DOHH2 (cell line): ENCODE data around the gene LILRA6.
"Not testable (repeated sequence)": the region's sequence is repeated elsewhere in the genome, so short reads cannot be mapped to it uniquely, and the experiment has no call there.

Source experiments
- H3F3A ChIP-seq: fragments of 200-600 bp; sonication (generic), shearing (Covaris generic); 2 replicates; pipeline ENCODE4 v1.6.0; 2016; ENCODE audit warnings: antibody characterized with exemption, mild to moderate bottlenecking; ENCODE audit not compliant: control insufficient read depth, insufficient read depth
- H3K27ac ChIP-seq: fragments of 200-600 bp; sonication (generic); 2 replicates; pipeline ENCODE4 v1.5.1; 2014; ENCODE audit warnings: low read depth, mild to moderate bottlenecking, low read length, moderate library complexity
- H3K27me3 ChIP-seq: fragments of 200-600 bp; sonication (generic); 2 replicates; pipeline ENCODE4 v1.6.1; 2014; ENCODE audit warnings: mild to moderate bottlenecking, low read length, mixed read lengths; ENCODE audit not compliant: control insufficient read depth
- H3K36me3 ChIP-seq: fragments of 200-600 bp; sonication (generic); 2 replicates; pipeline ENCODE4 v1.6.1; 2014; ENCODE audit warnings: mild to moderate bottlenecking, low read length, moderate library complexity, mixed read lengths; ENCODE audit not compliant: control insufficient read depth
- H3K4me1 ChIP-seq: fragments of 200-600 bp; sonication (generic); 2 replicates; pipeline ENCODE4 v1.6.1; 2014; ENCODE audit warnings: mild to moderate bottlenecking, low read length, mixed read lengths; ENCODE audit not compliant: control insufficient read depth
- H3K4me2 ChIP-seq: fragments of 200-600 bp; sonication (generic); 2 replicates; pipeline ENCODE4 v1.6.0; 2014; ENCODE audit warnings: mild to moderate bottlenecking, low read length, moderate library complexity
- H3K4me3 ChIP-seq: fragments of 200-600 bp; sonication (generic); 2 replicates; pipeline ENCODE4 v1.5.1; 2014; ENCODE audit warnings: mild to moderate bottlenecking, low read length, mixed read lengths
- H3K79me2 ChIP-seq: fragments of 200-600 bp; sonication (generic); 2 replicates; pipeline ENCODE4 v1.6.1; 2014; ENCODE audit warnings: mild to moderate bottlenecking, low read length, mixed read lengths; ENCODE audit not compliant: control insufficient read depth
- H3K9me2 ChIP-seq: fragments of 200-600 bp; sonication (generic); replicated peaks from 2 replicates; pipeline ENCODE4 v1.6.1; 2014; ENCODE audit warnings: mild to moderate bottlenecking, low read length, mixed read lengths; ENCODE audit not compliant: control insufficient read depth
- H3K9me3 ChIP-seq: fragments of 200-600 bp; sonication (generic); 2 replicates; pipeline ENCODE4 v1.6.1; 2014; ENCODE audit warnings: antibody characterized with exemption, low read length, mixed read lengths; ENCODE audit not compliant: control insufficient read depth, insufficient read depth
- H4K20me1 ChIP-seq: fragments of 200-600 bp; sonication (generic); 2 replicates; pipeline ENCODE4 v1.6.0; 2014; ENCODE audit warnings: low read depth, mild to moderate bottlenecking, antibody characterized with exemption, low read length, moderate library complexity; ENCODE audit not compliant: control insufficient read depth, insufficient read depth
- EZH2phosphoT487 ChIP-seq: fragments of 200-600 bp; sonication (generic); IDR thresholded peaks from 2 replicates; pipeline ENCODE4 v1.6.1; 2017; ENCODE audit warnings: borderline replicate concordance, mild to moderate bottlenecking, antibody characterized with exemption, low read length, moderate library complexity, mixed read lengths
- TF ChIP-seq, protein P1 (sequence below): fragments of 200-600 bp; sonication (generic); IDR thresholded peaks from one replicate; pipeline ENCODE4 v1.5.1; 2014; ENCODE audit warnings: antibody characterized with exemption, mild to moderate bottlenecking, low read depth, low read length; ENCODE audit not compliant: poor library complexity, severe bottlenecking

LILRA6 gene

DNA sequence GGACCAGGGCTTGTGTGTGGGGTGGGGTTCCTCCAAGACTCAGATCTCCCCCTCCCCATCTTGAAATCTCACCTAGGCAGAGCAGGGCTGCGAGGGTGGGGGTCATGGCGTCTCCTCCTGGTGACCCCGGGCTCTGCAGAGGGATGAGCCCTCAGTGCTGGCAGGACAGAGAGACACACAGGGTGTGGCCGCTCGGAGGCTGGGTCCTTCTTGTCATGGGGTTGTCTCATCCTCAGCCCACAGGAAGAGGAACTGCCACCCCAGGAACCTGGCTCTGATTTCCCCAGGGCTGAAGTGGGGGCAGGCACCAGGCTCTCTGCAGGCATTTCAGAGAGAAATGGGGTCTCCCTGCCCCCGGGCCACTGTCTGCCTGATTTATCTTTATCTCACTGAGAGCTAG, at the start of gene LILRA6:
Gene LILRA6, minus strand, starts transcription at position 145 of the 400 bp plus-strand sequence.
- not testable (repeated sequence) for H3K27me3 ChIP-seq, H3K27ac ChIP-seq, H3K4me2 ChIP-seq, H4K20me1 ChIP-seq, H3K9me3 ChIP-seq, H3K4me3 ChIP-seq, H3K9me2 ChIP-seq, H3F3A ChIP-seq, H3K79me2 ChIP-seq, H3K4me1 ChIP-seq, H3K36me3 ChIP-seq

GRCh38 chr19:54289160-54289559, 46.6 kb upstream of the LILRA6 start:
- not testable (repeated sequence) for H3K79me2 ChIP-seq, H4K20me1 ChIP-seq, H3K27me3 ChIP-seq, H3K36me3 ChIP-seq, H3K9me2 ChIP-seq, H3K9me3 ChIP-seq
- Histone ChIP-seq H3F3A (peaks cover 30% of the 10 kb centered on the region), H3K4me1 (peaks cover 98% of the 10 kb centered on the region), H3K4me2 (peak overlapping the region; percentile 58), H3K27ac (peak overlapping the region; percentile 72), H3K4me3 (peak overlapping the region; percentile 44)

DNA sequence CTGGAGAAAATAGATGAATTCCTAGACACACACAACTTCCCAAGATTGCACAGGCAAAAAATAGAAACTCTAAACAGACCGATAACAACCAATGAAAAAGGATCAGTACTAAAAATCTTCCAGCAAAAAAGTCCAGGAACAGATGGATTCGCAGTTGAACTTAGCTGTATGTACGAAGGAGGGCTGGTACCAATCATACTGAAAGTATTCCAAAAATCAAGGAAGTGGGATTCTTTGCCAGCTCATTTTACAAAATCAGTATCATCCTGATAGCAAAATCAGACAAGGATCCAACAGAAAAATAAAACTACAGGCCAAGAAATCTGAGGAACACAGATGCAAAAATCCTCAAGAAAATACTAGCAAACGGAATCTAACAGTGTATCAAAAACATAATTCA, 44.9 kb upstream of the LILRA6 start:
- no peak for TF ChIP-seq EZH2phosphoT487
- TF ChIP-seq, protein P1, sequence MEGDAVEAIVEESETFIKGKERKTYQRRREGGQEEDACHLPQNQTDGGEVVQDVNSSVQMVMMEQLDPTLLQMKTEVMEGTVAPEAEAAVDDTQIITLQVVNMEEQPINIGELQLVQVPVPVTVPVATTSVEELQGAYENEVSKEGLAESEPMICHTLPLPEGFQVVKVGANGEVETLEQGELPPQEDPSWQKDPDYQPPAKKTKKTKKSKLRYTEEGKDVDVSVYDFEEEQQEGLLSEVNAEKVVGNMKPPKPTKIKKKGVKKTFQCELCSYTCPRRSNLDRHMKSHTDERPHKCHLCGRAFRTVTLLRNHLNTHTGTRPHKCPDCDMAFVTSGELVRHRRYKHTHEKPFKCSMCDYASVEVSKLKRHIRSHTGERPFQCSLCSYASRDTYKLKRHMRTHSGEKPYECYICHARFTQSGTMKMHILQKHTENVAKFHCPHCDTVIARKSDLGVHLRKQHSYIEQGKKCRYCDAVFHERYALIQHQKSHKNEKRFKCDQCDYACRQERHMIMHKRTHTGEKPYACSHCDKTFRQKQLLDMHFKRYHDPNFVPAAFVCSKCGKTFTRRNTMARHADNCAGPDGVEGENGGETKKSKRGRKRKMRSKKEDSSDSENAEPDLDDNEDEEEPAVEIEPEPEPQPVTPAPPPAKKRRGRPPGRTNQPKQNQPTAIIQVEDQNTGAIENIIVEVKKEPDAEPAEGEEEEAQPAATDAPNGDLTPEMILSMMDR: no peak
- no peak overlapping the region for H3K4me3 ChIP-seq
- H3F3A ChIP-seq: peaks cover 32% of the 10 kb centered on the region
- no peaks in the 10 kb centered on the region for H3K27me3 ChIP-seq
- H3K9me3 ChIP-seq: no peaks in the 10 kb centered on the region
- H4K20me1 ChIP-seq: no peaks in the 10 kb centered on the region
- H3K4me2 ChIP-seq: no peak overlapping the region
- H3K79me2 ChIP-seq: peaks cover 3% of the 10 kb centered on the region; the same call in 1 of the 2 replicates
- H3K27ac ChIP-seq: no peak overlapping the region
- H3K9me2 ChIP-seq: no peaks in the 10 kb centered on the region
- H3K4me1 ChIP-seq: peaks cover 100% of the 10 kb centered on the region
- H3K36me3 ChIP-seq: no peaks in the 10 kb centered on the region

DNA sequence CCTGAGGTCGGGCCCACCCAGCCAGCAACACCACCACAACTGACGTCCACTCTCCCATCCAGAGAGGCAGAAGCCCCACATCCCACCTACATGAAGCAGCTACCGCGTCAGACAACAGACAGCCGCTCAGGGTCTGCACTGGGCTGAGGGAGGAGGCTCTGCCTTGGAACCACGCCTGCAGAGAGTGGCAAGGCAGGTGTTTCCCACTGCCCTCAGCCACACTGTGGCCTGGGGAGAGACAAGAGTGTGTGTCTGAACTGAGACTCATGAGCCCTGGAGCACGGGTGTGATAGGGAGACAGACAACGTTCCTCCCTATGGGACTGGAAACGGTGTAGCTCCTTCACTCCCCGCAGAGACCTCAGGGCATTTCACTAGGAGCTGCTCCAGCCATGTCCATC, 43.7 kb upstream of the LILRA6 start:
- H3F3A ChIP-seq: peaks cover 36% of the 10 kb centered on the region
- H3K4me2 ChIP-seq: peak overlapping the region; percentile 80
- H3K27ac ChIP-seq: peak overlapping the region; percentile 80
- peak overlapping the region; percentile 64; the same call in 1 of the 2 replicates for H3K4me3 ChIP-seq
- not testable (repeated sequence) for H3K9me2 ChIP-seq, H3K9me3 ChIP-seq, H3K27me3 ChIP-seq, H3K36me3 ChIP-seq, H4K20me1 ChIP-seq, H3K79me2 ChIP-seq
- H3K4me1 ChIP-seq: peaks cover 100% of the 10 kb centered on the region

DNA sequence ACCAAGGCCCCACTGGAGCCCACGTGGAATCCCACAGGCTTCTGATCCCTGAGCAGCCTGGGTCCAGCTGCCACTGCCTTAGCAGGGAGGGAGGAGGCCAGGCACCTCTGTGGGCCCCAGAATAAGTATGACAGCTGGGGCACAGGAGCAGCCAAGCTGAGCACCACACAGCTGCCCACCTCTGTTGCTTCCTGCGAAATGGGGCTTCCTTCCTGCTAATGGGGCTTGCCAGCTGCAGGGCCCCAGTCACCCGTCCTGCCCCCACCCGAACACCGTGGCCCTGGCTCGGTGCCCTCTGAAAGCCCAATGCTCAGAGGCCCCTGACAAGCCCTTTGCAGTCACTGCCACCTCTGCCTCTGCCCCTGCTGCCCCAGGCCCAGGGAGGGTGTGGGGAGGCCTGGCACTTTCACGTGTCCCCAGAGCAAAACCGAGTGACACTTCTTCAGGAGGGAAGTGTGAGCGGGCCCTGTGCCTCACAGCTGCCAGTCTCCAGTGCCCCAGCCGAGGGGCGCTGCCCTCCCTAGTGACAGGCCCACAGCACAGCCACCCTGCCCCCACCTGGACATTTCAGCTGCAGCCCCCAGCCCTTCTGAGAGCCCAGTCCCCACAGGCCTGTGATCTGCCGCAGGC, 43.0 kb upstream of the LILRA6 start:
- Histone ChIP-seq H3F3A (peaks cover 35% of the 10 kb centered on the region), H3K27ac (peak overlapping the region; percentile 80), H3K4me1 (peaks cover 100% of the 10 kb centered on the region), H3K4me2 (peak overlapping the region; percentile 80), H3K4me3 (peak overlapping the region; percentile 64)
- H3K79me2 ChIP-seq, H3K36me3 ChIP-seq, H3K9me2 ChIP-seq, H3K27me3 ChIP-seq, H4K20me1 ChIP-seq, H3K9me3 ChIP-seq: not testable (repeated sequence)
